ENCODE measurements around the gene KLHL15.
"Not testable (repeated sequence)": the region's sequence is repeated elsewhere in the genome, so short reads cannot be mapped to it uniquely, and the experiment has no call there.

KLHL15 gene

GRCh38 chrX:24027086-24027485, at the start of gene KLHL15:
Gene KLHL15 (minus strand): TSS chrX:24027186. CDS start chrX:24006693, 20,493 bp downstream.
- Histone ChIP-seq H3K27me3 (ENCODE audit: control insufficient read depth, insufficient read depth, low read length) (no peaks in the 10 kb centered on the region), H3K4me1 (ENCODE audit: control insufficient read depth, insufficient read depth, low read length) (no peaks in the 10 kb centered on the region), H3K9ac (ENCODE audit: low read length) (peak within 1 kb of the TSS; percentile 95), H3K4me3 (ENCODE audit: low read length) (peak within 1 kb of the TSS; percentile 74), H3K36me3 (ENCODE audit: control insufficient read depth, insufficient read depth, low read length) (no peaks in the 10 kb centered on the region), H3K9me3 (ENCODE audit: control insufficient read depth, low read length) (no peaks in the 10 kb centered on the region)

- Histone ChIP-seq H3K4me3 (ENCODE audit: low read length) (no peak overlapping the region), H3K4me1 (ENCODE audit: control insufficient read depth, insufficient read depth, low read length) (no peaks in the 10 kb centered on the region), H3K27me3 (ENCODE audit: control insufficient read depth, insufficient read depth, low read length) (no peaks in the 10 kb centered on the region), H3K9me3 (ENCODE audit: control insufficient read depth, low read length) (no peaks in the 10 kb centered on the region), H3K36me3 (ENCODE audit: control insufficient read depth, insufficient read depth, low read length) (no peaks in the 10 kb centered on the region), H3K9ac (ENCODE audit: low read length) (no peak overlapping the region)
Observed at GRCh38 chrX:24069877-24070276, 42.9 kb upstream of the KLHL15 start.

- H3K4me1 ChIP-seq (ENCODE audit: control insufficient read depth, insufficient read depth, low read length), result no peaks in the 10 kb centered on the region
- no peaks in the 10 kb centered on the region for H3K9me3 ChIP-seq (ENCODE audit: control insufficient read depth, low read length)
- H3K4me3 ChIP-seq (ENCODE audit: low read length), result no peak overlapping the region
- H3K9ac ChIP-seq (ENCODE audit: low read length), result no peak overlapping the region
- H3K27me3 ChIP-seq (ENCODE audit: control insufficient read depth, insufficient read depth, low read length), result no peaks in the 10 kb centered on the region
- H3K36me3 ChIP-seq (ENCODE audit: control insufficient read depth, insufficient read depth, low read length), result no peaks in the 10 kb centered on the region
Observed at GRCh38 chrX:24063488-24063887, 36.5 kb upstream of the KLHL15 start.

- Histone ChIP-seq H3K9ac (ENCODE audit: low read length) (no peak overlapping the region), H3K4me1 (ENCODE audit: control insufficient read depth, insufficient read depth, low read length) (no peaks in the 10 kb centered on the region), H3K36me3 (ENCODE audit: control insufficient read depth, insufficient read depth, low read length) (no peaks in the 10 kb centered on the region), H3K9me3 (ENCODE audit: control insufficient read depth, low read length) (no peaks in the 10 kb centered on the region), H3K4me3 (ENCODE audit: low read length) (peak overlapping the region; percentile 56), H3K27me3 (ENCODE audit: control insufficient read depth, insufficient read depth, low read length) (no peaks in the 10 kb centered on the region)
Observed at GRCh38 chrX:24055043-24055356, 28.0 kb upstream of the KLHL15 start.

GRCh38 chrX:24054182-24055042, 27.4 kb upstream of the KLHL15 start, which contains the start of gene EIF2S3:
Gene EIF2S3 (plus strand): TSS chrX:24054956. CDS start chrX:24054969, 13 bp downstream.
- no peaks in the 10 kb centered on the region for H3K9me3 ChIP-seq (ENCODE audit: control insufficient read depth, low read length)
- peak within 1 kb of the TSS; percentile 56 for H3K4me3 ChIP-seq (ENCODE audit: low read length)
- H3K36me3 ChIP-seq (ENCODE audit: control insufficient read depth, insufficient read depth, low read length), result no peaks in the 10 kb centered on the region
- H3K27me3 ChIP-seq (ENCODE audit: control insufficient read depth, insufficient read depth, low read length), result no peaks in the 10 kb centered on the region
- H3K9ac ChIP-seq (ENCODE audit: low read length), result no peak within 1 kb of the TSS
- H3K4me1 ChIP-seq (ENCODE audit: control insufficient read depth, insufficient read depth, low read length), result no peaks in the 10 kb centered on the region

- H3K27me3 ChIP-seq (ENCODE audit: control insufficient read depth, insufficient read depth, low read length); H3K9me3 ChIP-seq (ENCODE audit: control insufficient read depth, low read length); H3K4me1 ChIP-seq (ENCODE audit: control insufficient read depth, insufficient read depth, low read length); H3K4me3 ChIP-seq (ENCODE audit: low read length); H3K9ac ChIP-seq (ENCODE audit: low read length); H3K36me3 ChIP-seq (ENCODE audit: control insufficient read depth, insufficient read depth, low read length): not testable (repeated sequence)
Observed at GRCh38 chrX:24050522-24051318, 23.7 kb upstream of the KLHL15 start.

- not testable (repeated sequence) for H3K9me3 ChIP-seq (ENCODE audit: control insufficient read depth, low read length); H3K4me3 ChIP-seq (ENCODE audit: low read length); H3K27me3 ChIP-seq (ENCODE audit: control insufficient read depth, insufficient read depth, low read length); H3K36me3 ChIP-seq (ENCODE audit: control insufficient read depth, insufficient read depth, low read length); H3K4me1 ChIP-seq (ENCODE audit: control insufficient read depth, insufficient read depth, low read length); H3K9ac ChIP-seq (ENCODE audit: low read length)
Observed at GRCh38 chrX:24049643-24050042, 22.7 kb upstream of the KLHL15 start.

- not testable (repeated sequence) for H3K4me1 ChIP-seq (ENCODE audit: control insufficient read depth, insufficient read depth, low read length); H3K9me3 ChIP-seq (ENCODE audit: control insufficient read depth, low read length); H3K27me3 ChIP-seq (ENCODE audit: control insufficient read depth, insufficient read depth, low read length); H3K4me3 ChIP-seq (ENCODE audit: low read length); H3K9ac ChIP-seq (ENCODE audit: low read length); H3K36me3 ChIP-seq (ENCODE audit: control insufficient read depth, insufficient read depth, low read length)
Observed at GRCh38 chrX:24046060-24046459, 19.1 kb upstream of the KLHL15 start.

GRCh38 chrX:24037729-24038128, 10.7 kb upstream of the KLHL15 start:
- no peaks in the 10 kb centered on the region for H3K27me3 ChIP-seq (ENCODE audit: control insufficient read depth, insufficient read depth, low read length)
- H3K4me3 ChIP-seq (ENCODE audit: low read length), result no peak overlapping the region
- H3K36me3 ChIP-seq (ENCODE audit: control insufficient read depth, insufficient read depth, low read length), result no peaks in the 10 kb centered on the region
- no peak overlapping the region for H3K9ac ChIP-seq (ENCODE audit: low read length)
- H3K4me1 ChIP-seq (ENCODE audit: control insufficient read depth, insufficient read depth, low read length), result no peaks in the 10 kb centered on the region
- no peaks in the 10 kb centered on the region for H3K9me3 ChIP-seq (ENCODE audit: control insufficient read depth, low read length)

- no peak overlapping the region for H3K4me3 ChIP-seq (ENCODE audit: low read length)
- H3K27me3 ChIP-seq (ENCODE audit: control insufficient read depth, insufficient read depth, low read length), result no peaks in the 10 kb centered on the region
- no peak overlapping the region for H3K9ac ChIP-seq (ENCODE audit: low read length)
- no peaks in the 10 kb centered on the region for H3K9me3 ChIP-seq (ENCODE audit: control insufficient read depth, low read length)
- no peaks in the 10 kb centered on the region for H3K4me1 ChIP-seq (ENCODE audit: control insufficient read depth, insufficient read depth, low read length)
- H3K36me3 ChIP-seq (ENCODE audit: control insufficient read depth, insufficient read depth, low read length), result no peaks in the 10 kb centered on the region
Observed at GRCh38 chrX:24034485-24034884, 7.5 kb upstream of the KLHL15 start.

- no peaks in the 10 kb centered on the region for H3K36me3 ChIP-seq (ENCODE audit: control insufficient read depth, insufficient read depth, low read length)
- no peaks in the 10 kb centered on the region for H3K4me1 ChIP-seq (ENCODE audit: control insufficient read depth, insufficient read depth, low read length)
- H3K4me3 ChIP-seq (ENCODE audit: low read length), result no peak overlapping the region
- no peaks in the 10 kb centered on the region for H3K9me3 ChIP-seq (ENCODE audit: control insufficient read depth, low read length)
- H3K27me3 ChIP-seq (ENCODE audit: control insufficient read depth, insufficient read depth, low read length), result no peaks in the 10 kb centered on the region
- no peak overlapping the region for H3K9ac ChIP-seq (ENCODE audit: low read length)
Observed at GRCh38 chrX:24030597-24030996, 3.6 kb upstream of the KLHL15 start.

- H3K4me1 ChIP-seq (ENCODE audit: control insufficient read depth, insufficient read depth, low read length), result no peaks in the 10 kb centered on the region
- H3K36me3 ChIP-seq (ENCODE audit: control insufficient read depth, insufficient read depth, low read length), result no peaks in the 10 kb centered on the region
- no peak overlapping the region for H3K4me3 ChIP-seq (ENCODE audit: low read length)
- H3K9ac ChIP-seq (ENCODE audit: low read length), result no peak overlapping the region
- no peaks in the 10 kb centered on the region for H3K27me3 ChIP-seq (ENCODE audit: control insufficient read depth, insufficient read depth, low read length)
- H3K9me3 ChIP-seq (ENCODE audit: control insufficient read depth, low read length), result no peaks in the 10 kb centered on the region
Observed at GRCh38 chrX:24027985-24028384, 999 bp upstream of the KLHL15 start.
